ENCODE data around the gene MUC2.

The MUC2 gene

DNA sequence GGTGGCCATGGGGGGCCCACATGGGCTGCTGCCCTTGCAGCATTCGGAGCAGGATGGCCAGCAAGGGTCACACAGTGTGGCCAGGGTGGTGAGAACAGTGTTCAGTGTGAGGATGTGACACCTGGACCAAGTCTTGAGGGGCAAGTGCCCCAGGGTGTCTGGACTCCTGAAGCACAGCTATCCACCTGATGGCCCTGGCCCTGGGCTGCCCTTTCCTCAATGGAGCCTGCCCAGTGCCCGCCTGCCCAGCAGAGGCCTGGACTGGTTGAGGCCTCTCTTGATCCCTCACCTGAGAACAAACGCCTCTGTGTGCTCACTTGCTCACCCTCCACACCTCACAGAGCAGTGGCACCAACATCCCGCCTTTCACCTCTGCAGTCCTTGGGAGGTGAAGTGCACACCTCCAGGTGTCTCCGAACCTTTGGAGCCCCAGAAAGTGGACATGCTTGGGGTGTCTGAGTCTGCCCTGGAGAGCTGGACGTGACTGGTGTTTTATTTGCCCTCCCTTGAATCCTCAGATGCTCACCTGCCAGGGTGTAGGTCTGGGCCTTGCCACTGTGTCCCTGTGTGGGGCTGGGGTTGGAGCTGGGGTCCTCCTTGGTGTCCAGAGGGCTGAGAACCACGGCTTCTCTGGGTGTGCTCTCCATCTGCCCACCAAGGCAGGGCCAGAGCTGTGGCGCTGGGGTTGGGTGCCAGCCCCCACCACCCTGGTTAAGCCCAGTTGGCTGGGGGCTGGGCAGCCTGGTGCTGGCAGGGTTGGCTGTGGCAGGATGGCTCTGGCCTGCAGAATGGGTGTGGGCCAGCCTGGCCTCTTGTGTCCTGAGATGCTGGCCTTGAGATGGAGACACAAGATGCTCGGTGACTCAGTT, 3.8 kb upstream of the MUC2 start:
- H3K36me3 ChIP-seq (ENCODE audit: insufficient read depth, low read depth, low read length): no peaks in the 10 kb centered on the region
- H3K4me1 ChIP-seq (ENCODE audit: insufficient read depth, low read length): no peaks in the 10 kb centered on the region
- H3K27me3 ChIP-seq (ENCODE audit: insufficient read depth, low read length): no peaks in the 10 kb centered on the region
- H3K9me3 ChIP-seq (ENCODE audit: insufficient read depth, low read depth, low read length): no peaks in the 10 kb centered on the region
- no peak overlapping the region for H3K9ac ChIP-seq (ENCODE audit: low read depth, low read length)
- H3K27ac ChIP-seq (ENCODE audit: low read length): no peak overlapping the region
- no peak overlapping the region for H3K4me3 ChIP-seq (ENCODE audit: low read length)

DNA sequence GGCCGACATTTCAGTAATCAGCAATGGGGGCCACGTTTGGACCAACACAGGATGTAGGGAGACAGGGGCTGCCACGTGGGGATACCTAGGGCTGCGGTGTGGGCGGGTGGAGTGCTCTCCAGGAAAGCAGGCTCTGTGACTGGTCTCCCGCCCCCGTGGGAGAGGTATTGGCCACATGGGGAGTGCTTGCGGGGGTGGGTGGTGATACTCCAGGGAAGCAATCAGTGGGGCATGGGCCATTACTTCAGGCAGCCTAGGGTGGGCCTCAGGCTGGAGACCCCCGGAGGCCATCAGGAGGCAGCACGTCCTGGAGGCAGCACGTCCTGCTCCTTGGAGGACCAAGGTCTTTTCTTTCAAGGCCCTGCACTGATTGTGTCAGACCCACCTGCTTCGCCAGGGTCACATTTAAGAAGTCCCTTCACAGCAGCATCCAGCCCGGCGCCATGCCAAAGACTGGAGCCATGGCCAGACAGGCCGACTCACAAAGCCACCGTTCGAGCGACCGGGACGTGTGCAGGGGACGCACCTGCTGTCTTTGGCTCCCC, 3.0 kb upstream of the MUC2 start:
- H3K9ac ChIP-seq (ENCODE audit: low read depth, low read length): no peak overlapping the region

DNA sequence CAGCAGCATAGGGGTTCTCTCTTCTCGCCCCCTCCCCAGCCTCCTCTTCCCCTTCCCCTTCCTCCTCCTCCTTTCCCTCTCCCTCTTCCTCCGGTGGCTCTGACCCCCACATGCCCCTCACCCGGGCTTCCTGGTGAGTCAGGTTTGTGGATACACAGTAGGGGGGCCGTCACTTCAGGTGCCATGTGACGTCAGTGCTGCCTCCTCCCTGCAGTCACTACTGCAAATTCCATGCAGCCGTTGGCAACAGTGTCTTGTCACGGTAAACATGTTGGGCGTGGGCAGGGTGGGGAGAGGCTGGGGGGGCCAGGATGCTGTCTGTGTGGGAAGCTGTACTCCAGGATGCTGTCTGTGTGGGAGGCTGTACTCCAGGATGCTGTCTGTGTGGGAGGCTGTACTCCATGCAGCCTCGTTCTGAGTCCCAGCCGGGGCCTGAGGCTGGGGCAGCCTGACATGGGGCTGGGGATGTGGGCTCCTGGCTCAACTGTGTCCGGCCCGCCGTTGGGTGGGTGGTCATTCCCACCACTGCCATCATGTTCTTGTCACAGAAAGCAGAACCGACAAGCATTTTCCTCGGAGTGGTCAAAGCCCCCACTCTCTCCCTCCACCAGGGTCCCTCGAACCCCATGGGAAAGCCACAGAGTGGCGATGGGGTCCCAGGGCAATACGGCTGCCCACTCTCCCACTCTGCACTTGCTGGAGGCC, 2.4 kb upstream of the MUC2 start:
- no peaks in the 10 kb centered on the region for H3K4me1 ChIP-seq (ENCODE audit: insufficient read depth, low read length)
- H3K9ac ChIP-seq (ENCODE audit: low read depth, low read length): no peak overlapping the region
- H3K36me3 ChIP-seq (ENCODE audit: insufficient read depth, low read depth, low read length): no peaks in the 10 kb centered on the region
- H3K27ac ChIP-seq (ENCODE audit: low read length): no peak overlapping the region
- no peaks in the 10 kb centered on the region for H3K9me3 ChIP-seq (ENCODE audit: insufficient read depth, low read depth, low read length)
- H3K4me3 ChIP-seq (ENCODE audit: low read length): no peak overlapping the region
- H3K27me3 ChIP-seq (ENCODE audit: insufficient read depth, low read length): no peaks in the 10 kb centered on the region

More for the DNA sequence above, 3.0 kb upstream of the MUC2 start:
- Histone ChIP-seq H3K9me3 (ENCODE audit: insufficient read depth, low read depth, low read length) (no peaks in the 10 kb centered on the region), H3K4me1 (ENCODE audit: insufficient read depth, low read length) (no peaks in the 10 kb centered on the region), H3K4me3 (ENCODE audit: low read length) (no peak overlapping the region), H3K27me3 (ENCODE audit: insufficient read depth, low read length) (no peaks in the 10 kb centered on the region), H3K36me3 (ENCODE audit: insufficient read depth, low read depth, low read length) (no peaks in the 10 kb centered on the region), H3K27ac (ENCODE audit: low read length) (no peak overlapping the region)

DNA sequence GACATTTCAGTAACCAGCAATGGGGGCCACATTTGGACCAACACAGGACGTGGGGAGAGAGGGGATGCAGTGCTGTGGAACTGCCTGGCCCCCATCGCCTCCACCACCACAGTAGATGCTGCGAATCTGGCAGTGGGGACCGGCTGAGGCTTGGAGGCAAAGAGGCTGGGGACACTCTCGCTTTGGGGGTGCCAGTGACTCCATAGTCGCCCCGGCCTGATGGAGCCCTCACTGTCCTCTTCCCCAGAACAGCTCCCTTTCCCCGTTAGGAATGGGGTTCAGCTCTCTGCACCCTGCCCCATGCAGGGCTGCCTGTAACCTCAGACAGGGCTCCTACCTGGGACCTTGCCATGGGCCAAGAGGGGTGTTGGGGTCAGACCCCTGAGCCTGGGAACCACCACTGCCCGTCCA, 1.8 kb upstream of the MUC2 start:
- Histone ChIP-seq H3K9ac (ENCODE audit: low read depth, low read length) (no peak overlapping the region), H3K36me3 (ENCODE audit: insufficient read depth, low read depth, low read length) (no peaks in the 10 kb centered on the region), H3K27me3 (ENCODE audit: insufficient read depth, low read length) (no peaks in the 10 kb centered on the region), H3K4me1 (ENCODE audit: insufficient read depth, low read length) (no peaks in the 10 kb centered on the region), H3K27ac (ENCODE audit: low read length) (no peak overlapping the region), H3K4me3 (ENCODE audit: low read length) (no peak overlapping the region), H3K9me3 (ENCODE audit: insufficient read depth, low read depth, low read length) (no peaks in the 10 kb centered on the region)

GRCh38 chr11:1073261-1073724, 1.4 kb upstream of the MUC2 start:
- Histone ChIP-seq H3K27ac (ENCODE audit: low read length) (no peak overlapping the region), H3K4me3 (ENCODE audit: low read length) (no peak overlapping the region), H3K9me3 (ENCODE audit: insufficient read depth, low read depth, low read length) (no peaks in the 10 kb centered on the region), H3K36me3 (ENCODE audit: insufficient read depth, low read depth, low read length) (no peaks in the 10 kb centered on the region), H3K27me3 (ENCODE audit: insufficient read depth, low read length) (no peaks in the 10 kb centered on the region), H3K9ac (ENCODE audit: low read depth, low read length) (no peak overlapping the region), H3K4me1 (ENCODE audit: insufficient read depth, low read length) (no peaks in the 10 kb centered on the region)

DNA sequence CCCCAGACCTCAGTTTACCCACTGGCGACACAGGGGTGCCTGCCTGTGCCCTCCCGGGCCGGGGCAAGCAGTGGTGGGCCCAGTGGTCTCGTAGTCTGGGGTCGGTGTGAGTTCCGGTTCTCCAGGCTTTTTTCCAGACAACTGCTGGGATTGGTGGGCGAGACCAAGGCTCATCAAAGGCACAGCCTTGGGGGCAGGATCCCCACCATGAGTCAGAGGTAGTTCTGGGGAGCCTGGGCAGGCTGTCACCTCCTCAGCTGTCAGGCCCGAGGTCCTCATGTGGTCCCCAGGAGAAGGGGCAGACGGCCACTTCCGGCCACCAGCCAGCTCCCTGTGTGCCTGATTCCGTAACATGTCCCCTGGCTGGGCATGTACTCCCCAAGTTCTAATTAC, 827 bp upstream of the MUC2 start:
- H3K36me3 ChIP-seq (ENCODE audit: insufficient read depth, low read depth, low read length): no peaks in the 10 kb centered on the region
- no peaks in the 10 kb centered on the region for H3K4me1 ChIP-seq (ENCODE audit: insufficient read depth, low read length)
- H3K9me3 ChIP-seq (ENCODE audit: insufficient read depth, low read depth, low read length): no peaks in the 10 kb centered on the region
- H3K4me3 ChIP-seq (ENCODE audit: low read length): no peak overlapping the region
- no peak overlapping the region for H3K27ac ChIP-seq (ENCODE audit: low read length)
- H3K9ac ChIP-seq (ENCODE audit: low read depth, low read length): no peak overlapping the region
- H3K27me3 ChIP-seq (ENCODE audit: insufficient read depth, low read length): no peaks in the 10 kb centered on the region

GRCh38 chr11:1075341-1075911, 752 bp downstream of the MUC2 start:
- H3K9ac ChIP-seq (ENCODE audit: low read depth, low read length): no peak overlapping the region
- no peak overlapping the region for H3K4me3 ChIP-seq (ENCODE audit: low read length)
- H3K36me3 ChIP-seq (ENCODE audit: insufficient read depth, low read depth, low read length): no peaks in the 10 kb centered on the region
- H3K4me1 ChIP-seq (ENCODE audit: insufficient read depth, low read length): no peaks in the 10 kb centered on the region
- no peak overlapping the region for H3K27ac ChIP-seq (ENCODE audit: low read length)
- H3K9me3 ChIP-seq (ENCODE audit: insufficient read depth, low read depth, low read length): no peaks in the 10 kb centered on the region
- no peaks in the 10 kb centered on the region for H3K27me3 ChIP-seq (ENCODE audit: insufficient read depth, low read length)

GRCh38 chr11:1076061-1076665, 1.5 kb downstream of the MUC2 start:
- Histone ChIP-seq H3K9me3 (ENCODE audit: insufficient read depth, low read depth, low read length) (no peaks in the 10 kb centered on the region), H3K27ac (ENCODE audit: low read length) (no peak overlapping the region), H3K36me3 (ENCODE audit: insufficient read depth, low read depth, low read length) (no peaks in the 10 kb centered on the region), H3K9ac (ENCODE audit: low read depth, low read length) (no peak overlapping the region), H3K27me3 (ENCODE audit: insufficient read depth, low read length) (no peaks in the 10 kb centered on the region), H3K4me1 (ENCODE audit: insufficient read depth, low read length) (no peaks in the 10 kb centered on the region), H3K4me3 (ENCODE audit: low read length) (no peak overlapping the region)

DNA sequence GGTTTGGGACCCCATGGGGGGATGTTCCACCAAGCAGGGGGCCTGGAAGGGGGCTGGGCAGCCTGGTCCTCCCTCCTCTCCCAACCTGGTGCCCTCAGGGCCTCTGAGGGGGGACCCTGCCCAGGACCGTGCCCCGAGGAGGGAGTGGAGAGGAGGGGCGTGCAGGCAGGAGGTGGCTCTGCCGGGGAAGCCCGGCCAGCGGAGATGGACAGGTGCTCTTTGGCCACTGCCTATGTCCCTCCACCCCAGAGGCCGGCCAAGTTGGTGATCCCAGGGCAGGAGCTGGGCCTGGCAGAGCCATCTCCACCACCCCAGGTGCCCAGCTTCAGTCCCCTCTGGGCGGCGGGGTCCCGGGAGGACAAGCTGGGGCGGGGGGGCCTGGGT, 2.4 kb downstream of the MUC2 start:
- Histone ChIP-seq H3K4me1 (ENCODE audit: insufficient read depth, low read length) (no peaks in the 10 kb centered on the region), H3K27ac (ENCODE audit: low read length) (no peak overlapping the region), H3K4me3 (ENCODE audit: low read length) (no peak overlapping the region), H3K9me3 (ENCODE audit: insufficient read depth, low read depth, low read length) (no peaks in the 10 kb centered on the region), H3K9ac (ENCODE audit: low read depth, low read length) (no peak overlapping the region), H3K36me3 (ENCODE audit: insufficient read depth, low read depth, low read length) (no peaks in the 10 kb centered on the region), H3K27me3 (ENCODE audit: insufficient read depth, low read length) (no peaks in the 10 kb centered on the region)

- Histone ChIP-seq H3K9me3 (ENCODE audit: insufficient read depth, low read depth, low read length) (no peaks in the 10 kb centered on the region), H3K4me1 (ENCODE audit: insufficient read depth, low read length) (no peaks in the 10 kb centered on the region), H3K27me3 (ENCODE audit: insufficient read depth, low read length) (no peaks in the 10 kb centered on the region), H3K4me3 (ENCODE audit: low read length) (no peak overlapping the region), H3K36me3 (ENCODE audit: insufficient read depth, low read depth, low read length) (no peaks in the 10 kb centered on the region), H3K27ac (ENCODE audit: low read length) (no peak overlapping the region), H3K9ac (ENCODE audit: low read depth, low read length) (no peak overlapping the region)
Observed at GRCh38 chr11:1077417-1078119, 2.9 kb downstream of the MUC2 start.

DNA sequence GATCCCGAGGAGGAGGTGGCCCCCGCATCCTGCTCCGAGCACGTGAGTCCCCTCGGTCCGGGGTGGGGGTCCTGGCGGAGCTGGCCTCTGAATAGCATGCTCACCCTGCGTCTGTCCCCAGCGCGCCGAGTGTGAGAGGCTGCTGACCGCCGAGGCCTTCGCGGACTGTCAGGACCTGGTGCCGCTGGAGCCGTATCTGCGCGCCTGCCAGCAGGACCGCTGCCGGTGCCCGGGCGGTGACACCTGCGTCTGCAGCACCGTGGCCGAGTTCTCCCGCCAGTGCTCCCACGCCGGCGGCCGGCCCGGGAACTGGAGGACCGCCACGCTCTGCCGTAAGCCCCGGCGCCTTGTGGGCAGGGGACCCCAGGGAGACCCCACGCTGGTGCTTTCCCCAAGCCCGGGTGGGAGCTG, 3.5 kb downstream of the MUC2 start:
- Histone ChIP-seq H3K4me1 (ENCODE audit: insufficient read depth, low read length) (no peaks in the 10 kb centered on the region), H3K4me3 (ENCODE audit: low read length) (no peak overlapping the region), H3K36me3 (ENCODE audit: insufficient read depth, low read depth, low read length) (no peaks in the 10 kb centered on the region), H3K9me3 (ENCODE audit: insufficient read depth, low read depth, low read length) (no peaks in the 10 kb centered on the region), H3K27me3 (ENCODE audit: insufficient read depth, low read length) (no peaks in the 10 kb centered on the region), H3K9ac (ENCODE audit: low read depth, low read length) (no peak overlapping the region), H3K27ac (ENCODE audit: low read length) (no peak overlapping the region)
